WERI-Rb-1 (cell line): Measurements from ENCODE around the gene COQ7.

Source experiments
- DNase-seq: peaks from one replicate; pipeline ENCODE4 v3.0.0-alpha.2; 2020
- H3K27ac ChIP-seq: fragments of 250-450 bp; sonication (Bioruptor Pico); 2 replicates; pipeline ENCODE4 v1.5.1; 2020; ENCODE audit warnings: mild to moderate bottlenecking, moderate library complexity
- H3K27me3 ChIP-seq: fragments of 250-450 bp; sonication (Bioruptor Pico); 2 replicates; pipeline ENCODE4 v1.5.1; 2021; ENCODE audit warnings: mild to moderate bottlenecking, low read depth, moderate library complexity; ENCODE audit not compliant: insufficient read depth, severe bottlenecking
- H3K36me3 ChIP-seq: fragments of 250-450 bp; sonication (Bioruptor Pico); 2 replicates; pipeline ENCODE4 v1.5.1; 2020; ENCODE audit warnings: mild to moderate bottlenecking, moderate library complexity
- H3K4me3 ChIP-seq: 2 replicates; pipeline ENCODE4 v1.5.1; 2011; ENCODE audit warnings: low read depth, mild to moderate bottlenecking, control low read depth, low read length
- H3K9me3 ChIP-seq: fragments of 250-450 bp; sonication (Bioruptor Pico); 2 replicates; pipeline ENCODE4 v1.5.1; 2021; ENCODE audit warnings: mild to moderate bottlenecking, moderate library complexity; ENCODE audit not compliant: severe bottlenecking
- TF ChIP-seq, protein P1 (sequence below): IDR thresholded peaks from 2 replicates; pipeline ENCODE4 v1.5.1; 2011; ENCODE audit warnings: low read depth, mild to moderate bottlenecking, control low read depth, inconsistent platforms, low read length

COQ7 gene

DNA sequence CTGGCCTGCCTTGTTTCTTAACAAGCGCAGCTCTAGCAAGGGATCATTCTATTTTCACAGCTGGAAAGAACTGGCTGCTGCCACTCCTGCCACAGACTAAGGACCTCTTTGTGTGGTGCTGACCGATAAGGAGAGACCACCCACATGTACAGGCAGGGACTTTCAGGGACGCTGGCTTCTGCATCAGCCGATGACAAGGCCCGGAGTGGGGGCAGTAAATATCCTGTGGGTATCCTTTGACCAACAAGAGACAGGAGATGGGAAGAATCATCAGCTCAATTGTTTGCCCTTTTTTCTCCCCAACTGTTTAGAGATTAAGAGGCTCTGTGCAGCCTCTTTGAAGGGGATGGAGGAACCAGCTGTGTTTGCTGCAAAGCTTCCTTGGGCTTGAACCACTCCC, 37.2 kb downstream of the COQ7 start:
- no peak for DNase-seq
- H3K27me3 ChIP-seq: no peaks in the 10 kb centered on the region
- no peak overlapping the region for H3K27ac ChIP-seq
- H3K9me3 ChIP-seq: no peaks in the 10 kb centered on the region
- H3K36me3 ChIP-seq: no peaks in the 10 kb centered on the region
- TF ChIP-seq, protein P1, sequence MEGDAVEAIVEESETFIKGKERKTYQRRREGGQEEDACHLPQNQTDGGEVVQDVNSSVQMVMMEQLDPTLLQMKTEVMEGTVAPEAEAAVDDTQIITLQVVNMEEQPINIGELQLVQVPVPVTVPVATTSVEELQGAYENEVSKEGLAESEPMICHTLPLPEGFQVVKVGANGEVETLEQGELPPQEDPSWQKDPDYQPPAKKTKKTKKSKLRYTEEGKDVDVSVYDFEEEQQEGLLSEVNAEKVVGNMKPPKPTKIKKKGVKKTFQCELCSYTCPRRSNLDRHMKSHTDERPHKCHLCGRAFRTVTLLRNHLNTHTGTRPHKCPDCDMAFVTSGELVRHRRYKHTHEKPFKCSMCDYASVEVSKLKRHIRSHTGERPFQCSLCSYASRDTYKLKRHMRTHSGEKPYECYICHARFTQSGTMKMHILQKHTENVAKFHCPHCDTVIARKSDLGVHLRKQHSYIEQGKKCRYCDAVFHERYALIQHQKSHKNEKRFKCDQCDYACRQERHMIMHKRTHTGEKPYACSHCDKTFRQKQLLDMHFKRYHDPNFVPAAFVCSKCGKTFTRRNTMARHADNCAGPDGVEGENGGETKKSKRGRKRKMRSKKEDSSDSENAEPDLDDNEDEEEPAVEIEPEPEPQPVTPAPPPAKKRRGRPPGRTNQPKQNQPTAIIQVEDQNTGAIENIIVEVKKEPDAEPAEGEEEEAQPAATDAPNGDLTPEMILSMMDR: no peak
- no peak overlapping the region for H3K4me3 ChIP-seq

DNA sequence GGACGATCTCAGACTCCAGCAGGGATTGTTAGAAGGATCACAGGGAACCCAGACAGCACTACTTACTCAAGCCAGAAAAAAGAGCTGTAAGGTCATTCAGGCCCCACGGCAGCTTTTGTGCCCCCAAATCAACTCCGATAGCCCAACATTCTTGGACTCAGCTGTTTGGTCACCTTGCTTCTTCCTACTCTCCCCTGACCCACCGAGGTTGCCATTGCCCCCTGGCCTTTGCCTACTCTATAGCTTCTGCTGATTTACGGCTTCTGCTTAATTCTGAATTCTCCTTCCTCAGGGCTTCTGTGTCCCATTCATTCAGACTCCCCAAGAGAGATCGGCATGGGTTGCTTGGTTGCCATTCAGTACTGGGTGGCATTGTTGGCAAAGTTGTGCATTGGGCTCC, 37.7 kb downstream of the COQ7 start:
- Histone ChIP-seq H3K4me3 (no peak overlapping the region), H3K27ac (no peak overlapping the region)

DNA sequence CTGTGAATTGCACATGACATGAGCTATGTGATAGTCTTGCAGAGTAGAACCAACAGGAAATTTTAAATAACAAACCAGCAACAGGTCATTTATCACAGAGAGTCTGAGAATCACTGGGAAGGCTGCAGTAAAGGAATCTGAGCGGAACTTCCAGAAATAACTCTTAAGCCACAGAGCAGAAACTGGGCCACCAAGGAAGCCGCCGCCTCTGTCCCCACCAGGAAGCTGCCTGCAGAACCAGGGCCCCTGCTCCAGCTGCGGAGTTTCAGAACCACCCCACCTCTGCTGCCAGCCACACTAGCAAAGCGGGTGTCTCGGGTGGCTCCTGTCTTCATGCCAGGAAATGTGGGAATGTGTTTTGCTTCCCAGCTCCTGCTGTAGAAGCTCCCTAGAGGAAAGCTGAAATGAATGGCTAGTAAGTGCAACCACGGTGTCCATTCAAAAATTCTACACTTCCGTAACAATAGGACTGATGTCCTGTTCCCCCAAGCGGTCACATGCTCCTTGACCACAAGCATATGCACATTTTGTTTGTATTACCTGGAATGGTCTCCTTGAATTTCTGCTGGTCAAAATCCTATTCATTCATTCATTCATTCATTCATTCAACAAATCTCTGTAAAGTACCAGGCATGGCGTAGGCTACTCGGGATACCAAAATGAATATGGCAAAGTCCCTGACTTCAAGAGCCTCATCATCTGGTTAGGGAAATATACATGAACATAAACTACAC, 38.6 kb downstream of the COQ7 start:
- DNase-seq: no peak
- H3K4me3 ChIP-seq: no peak overlapping the region
- H3K27me3 ChIP-seq: no peaks in the 10 kb centered on the region
- no peaks in the 10 kb centered on the region for H3K36me3 ChIP-seq
- H3K27ac ChIP-seq: no peak overlapping the region
- TF ChIP-seq, protein P1: no peak
- no peaks in the 10 kb centered on the region for H3K9me3 ChIP-seq

More for the DNA sequence above, 37.7 kb downstream of the COQ7 start:
- DNase-seq: no peak
- Histone ChIP-seq H3K27me3 (no peaks in the 10 kb centered on the region), H3K36me3 (no peaks in the 10 kb centered on the region), H3K9me3 (no peaks in the 10 kb centered on the region)
- TF ChIP-seq, protein P1: no peak

DNA sequence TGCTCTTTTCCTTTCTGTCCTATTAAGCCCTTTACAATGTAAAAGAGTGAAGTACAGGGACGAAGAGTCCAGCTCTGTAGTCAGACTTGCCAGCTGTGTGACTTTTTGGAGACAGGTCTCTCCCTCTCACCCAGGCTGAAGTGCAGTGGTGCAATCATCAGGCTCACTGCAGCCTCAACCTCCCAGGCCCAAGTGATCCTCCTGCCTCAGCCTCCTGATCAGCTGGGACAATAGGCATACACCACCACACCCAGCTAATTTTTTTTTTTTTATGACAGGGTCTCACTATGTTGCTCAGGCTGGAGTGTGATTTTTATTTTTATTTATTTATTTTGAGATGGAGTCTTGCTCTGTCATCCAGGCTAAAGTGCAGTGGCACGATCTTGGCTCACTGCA, 39.2 kb downstream of the COQ7 start:
- Histone ChIP-seq H3K4me3 (no peak overlapping the region), H3K27ac (no peak overlapping the region), H3K27me3 (no peaks in the 10 kb centered on the region), H3K9me3 (no peaks in the 10 kb centered on the region), H3K36me3 (no peaks in the 10 kb centered on the region)
- no peak for DNase-seq
- TF ChIP-seq, protein P1: no peak

DNA sequence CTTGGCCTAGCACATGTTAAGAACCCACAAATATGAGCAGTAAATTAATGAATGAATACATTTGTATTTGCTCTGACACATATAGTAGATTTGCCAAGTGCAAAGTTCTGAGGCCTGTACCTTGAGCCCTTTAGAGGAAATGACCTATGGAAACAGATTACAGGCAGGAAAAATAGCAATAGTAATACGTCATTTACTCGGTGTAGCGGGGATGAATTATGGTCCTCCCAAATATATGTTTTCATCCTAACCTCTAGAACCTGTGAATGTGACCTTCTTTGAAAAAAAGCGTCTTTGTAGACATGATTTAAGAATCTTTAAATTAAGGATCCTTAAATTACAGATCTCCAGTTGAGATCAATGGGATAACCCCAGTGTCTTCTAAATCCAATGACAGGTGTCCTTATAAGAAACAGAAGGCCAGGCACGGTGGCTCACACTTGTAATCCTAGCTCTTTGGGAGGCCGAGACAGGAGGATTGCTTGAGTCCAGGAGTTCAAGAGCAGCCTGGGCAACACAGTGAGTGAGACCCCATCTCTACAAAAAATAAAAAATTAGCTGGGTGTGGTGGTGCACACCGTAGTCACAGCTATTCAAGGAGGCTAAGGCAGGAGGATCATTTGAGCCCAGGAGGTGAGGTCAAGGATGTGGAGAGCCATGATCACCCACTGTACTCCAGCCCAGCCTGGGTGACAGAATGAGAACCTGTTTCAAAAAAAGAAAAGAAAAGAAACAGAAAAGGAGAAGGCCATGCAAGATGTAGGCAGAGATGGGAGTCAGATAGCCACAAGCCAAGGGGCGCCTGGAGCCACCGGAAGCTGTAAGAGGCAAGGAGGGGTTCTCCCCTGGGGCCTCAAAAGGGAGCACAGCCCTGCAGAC, 41.2 kb downstream of the COQ7 start:
- H3K4me3 ChIP-seq: no peak overlapping the region

More for the DNA sequence above, 41.2 kb downstream of the COQ7 start:
- no peak overlapping the region for H3K27ac ChIP-seq
- TF ChIP-seq, protein P1: no peak
- no peak for DNase-seq
- H3K9me3 ChIP-seq: no peaks in the 10 kb centered on the region
- no peaks in the 10 kb centered on the region for H3K36me3 ChIP-seq
- no peaks in the 10 kb centered on the region for H3K27me3 ChIP-seq
